A673 (cell line): Measurements from ENCODE around the gene KAZN.

Experiments
- CTCF ChIP-seq: fragments of 300-800, 200-600 bp; sonication (generic); conservative IDR thresholded peaks from 2 replicates; pipeline ENCODE4 v1.5.1; 2017; ENCODE audit warnings: low read depth, mild to moderate bottlenecking, antibody characterized with exemption, low read length, moderate library complexity, mixed read lengths
- EZH2 ChIP-seq: fragments of 200-600 bp; sonication (generic); IDR thresholded peaks from 2 replicates; pipeline ENCODE4 v1.6.1; 2017; ENCODE audit warnings: borderline replicate concordance, low read depth, mild to moderate bottlenecking, mixed read lengths, antibody characterized with exemption, low read length; ENCODE audit not compliant: poor library complexity, severe bottlenecking

- TF ChIP-seq CTCF (no peak), EZH2 (no peak)
Observed at GRCh38 chr1:14759042-14759818, 160.7 kb downstream of the KAZN start.
